ENCODE data around the gene MAP1LC3A. TPM values are rescaled to one million over a fixed set of nuclear protein-coding genes. Genes with fewer than 3 reads are reported as not detected.
"Not testable (repeated sequence)": the region's sequence is repeated elsewhere in the genome, so short reads cannot be mapped to it uniquely, and the experiment has no call there.

MAP1LC3A gene
- total RNA-seq, 1 donor = 29.7 TPM

DNA sequence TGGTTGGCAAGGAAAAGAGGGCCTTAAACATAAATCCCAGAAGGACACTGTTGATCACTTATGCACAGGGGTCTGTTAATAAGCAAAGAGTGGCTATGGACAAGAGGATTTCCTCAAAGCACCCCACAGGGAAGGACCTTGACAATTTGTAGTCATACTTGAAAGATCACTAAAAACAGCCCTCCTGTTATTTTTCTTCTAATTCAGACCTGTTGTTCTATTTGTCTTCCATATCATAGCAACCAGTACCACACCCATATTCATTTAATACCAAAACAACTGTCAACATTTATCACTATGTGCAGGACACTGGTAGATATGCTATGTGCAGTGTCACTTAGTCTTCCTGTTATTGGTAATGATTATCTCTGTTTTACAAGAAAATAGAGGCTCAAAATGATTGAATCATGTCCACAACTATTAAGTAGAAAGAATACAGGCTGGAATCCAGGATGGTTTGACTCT is 45.5 kb upstream of the MAP1LC3A start:
- H3K79me2 ChIP-seq (ENCODE audit: insufficient read depth, low read length) = peaks cover 21% of the 10 kb centered on the region
- no peaks in the 10 kb centered on the region for H3K9me3 ChIP-seq (ENCODE audit: low read depth, low read length)
- H2AFZ ChIP-seq (ENCODE audit: low read length) = no peak overlapping the region
- no peak for DNase-seq (ENCODE audit: insufficient read length, low spot score, missing footprints)
- H4K20me1 ChIP-seq (ENCODE audit: insufficient read depth, low read length) = peaks cover 3% of the 10 kb centered on the region
- peaks cover 16% of the 10 kb centered on the region for H3K4me1 ChIP-seq (ENCODE audit: insufficient read depth, low read length)
- no peak overlapping the region for H3K4me2 ChIP-seq (ENCODE audit: insufficient read depth, low read length)
- H3K36me3 ChIP-seq (ENCODE audit: insufficient read depth, low read length) = peaks cover 26% of the 10 kb centered on the region
- H3K4me3 ChIP-seq (ENCODE audit: insufficient read depth, low read length) = no peak overlapping the region
- H3K27ac ChIP-seq (ENCODE audit: low read depth, low read length) = no peak overlapping the region
- no peaks in the 10 kb centered on the region for H3K27me3 ChIP-seq (ENCODE audit: insufficient read depth, low read length)
- TF ChIP-seq, protein P1, sequence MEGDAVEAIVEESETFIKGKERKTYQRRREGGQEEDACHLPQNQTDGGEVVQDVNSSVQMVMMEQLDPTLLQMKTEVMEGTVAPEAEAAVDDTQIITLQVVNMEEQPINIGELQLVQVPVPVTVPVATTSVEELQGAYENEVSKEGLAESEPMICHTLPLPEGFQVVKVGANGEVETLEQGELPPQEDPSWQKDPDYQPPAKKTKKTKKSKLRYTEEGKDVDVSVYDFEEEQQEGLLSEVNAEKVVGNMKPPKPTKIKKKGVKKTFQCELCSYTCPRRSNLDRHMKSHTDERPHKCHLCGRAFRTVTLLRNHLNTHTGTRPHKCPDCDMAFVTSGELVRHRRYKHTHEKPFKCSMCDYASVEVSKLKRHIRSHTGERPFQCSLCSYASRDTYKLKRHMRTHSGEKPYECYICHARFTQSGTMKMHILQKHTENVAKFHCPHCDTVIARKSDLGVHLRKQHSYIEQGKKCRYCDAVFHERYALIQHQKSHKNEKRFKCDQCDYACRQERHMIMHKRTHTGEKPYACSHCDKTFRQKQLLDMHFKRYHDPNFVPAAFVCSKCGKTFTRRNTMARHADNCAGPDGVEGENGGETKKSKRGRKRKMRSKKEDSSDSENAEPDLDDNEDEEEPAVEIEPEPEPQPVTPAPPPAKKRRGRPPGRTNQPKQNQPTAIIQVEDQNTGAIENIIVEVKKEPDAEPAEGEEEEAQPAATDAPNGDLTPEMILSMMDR (IDR thresholded peaks at IDR 0.05; ENCODE audit: extremely low read depth, low read depth, low read length) = no peak

DNA sequence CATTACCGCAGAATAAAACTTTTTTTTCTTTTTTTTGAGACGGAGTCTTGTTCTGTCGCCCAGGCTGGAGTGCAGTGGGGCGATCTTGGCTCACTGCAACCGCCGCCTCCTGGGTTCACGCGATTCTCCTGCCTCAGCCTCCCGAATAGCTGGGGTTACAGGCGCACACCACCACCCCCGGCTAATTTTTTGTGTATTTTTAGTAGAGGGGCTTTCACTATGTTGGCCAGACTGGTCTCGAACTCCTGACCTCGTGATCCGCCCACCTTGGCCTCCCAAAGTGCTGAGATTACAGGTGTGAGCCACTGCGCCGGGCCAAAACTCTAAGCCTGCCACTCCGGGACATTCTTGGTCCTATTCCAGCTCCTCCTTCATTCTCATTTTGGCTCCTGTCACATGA is 44.5 kb upstream of the MAP1LC3A start:
- not testable (repeated sequence) for H3K4me2 ChIP-seq (ENCODE audit: insufficient read depth, low read length); H3K27me3 ChIP-seq (ENCODE audit: insufficient read depth, low read length); H3K27ac ChIP-seq (ENCODE audit: low read depth, low read length); H2AFZ ChIP-seq (ENCODE audit: low read length); H3K9me3 ChIP-seq (ENCODE audit: low read depth, low read length); DNase-seq (ENCODE audit: insufficient read length, low spot score, missing footprints); H3K4me3 ChIP-seq (ENCODE audit: insufficient read depth, low read length); H4K20me1 ChIP-seq (ENCODE audit: insufficient read depth, low read length)
- Histone ChIP-seq H3K79me2 (ENCODE audit: insufficient read depth, low read length) (peaks cover 28% of the 10 kb centered on the region), H3K4me1 (ENCODE audit: insufficient read depth, low read length) (peaks cover 16% of the 10 kb centered on the region), H3K36me3 (ENCODE audit: insufficient read depth, low read length) (peaks cover 23% of the 10 kb centered on the region)

DNA sequence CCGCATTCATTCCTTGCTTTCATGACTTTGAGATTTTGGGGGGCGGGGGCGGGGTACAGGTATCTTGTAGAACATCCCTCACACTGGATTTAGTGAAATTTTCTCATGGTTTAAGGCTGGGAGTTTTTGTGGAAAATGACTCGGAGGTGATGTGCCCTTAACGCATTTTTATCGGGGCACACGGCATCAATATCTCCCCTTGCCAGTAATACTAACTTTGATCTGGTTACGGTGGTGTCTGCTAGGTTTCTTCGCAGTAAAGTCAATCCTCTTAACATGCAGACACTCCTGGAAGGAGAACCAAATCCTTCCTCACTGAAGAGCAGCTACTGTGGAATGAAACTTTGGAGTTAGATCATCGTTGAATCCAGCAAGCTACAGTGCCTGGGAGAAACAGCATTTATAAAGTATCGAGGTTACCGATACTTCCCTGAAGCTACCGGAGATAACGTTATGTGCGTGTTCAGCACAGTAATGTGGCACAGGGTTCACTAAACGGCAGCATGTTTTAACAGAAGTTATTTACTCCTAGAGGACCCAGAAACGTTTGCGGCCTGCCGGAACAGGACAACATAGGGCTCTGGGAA is 43.5 kb upstream of the MAP1LC3A start:
- Histone ChIP-seq H3K27me3 (ENCODE audit: insufficient read depth, low read length) (no peaks in the 10 kb centered on the region), H3K4me3 (ENCODE audit: insufficient read depth, low read length) (peak overlapping the region; percentile 98), H3K4me1 (ENCODE audit: insufficient read depth, low read length) (peaks cover 16% of the 10 kb centered on the region), H3K4me2 (ENCODE audit: insufficient read depth, low read length) (peak overlapping the region; percentile 96), H4K20me1 (ENCODE audit: insufficient read depth, low read length) (peaks cover 8% of the 10 kb centered on the region), H3K79me2 (ENCODE audit: insufficient read depth, low read length) (peaks cover 38% of the 10 kb centered on the region), H3K36me3 (ENCODE audit: insufficient read depth, low read length) (peaks cover 26% of the 10 kb centered on the region), H3K27ac (ENCODE audit: low read depth, low read length) (peak overlapping the region; percentile 89), H3K9me3 (ENCODE audit: low read depth, low read length) (no peaks in the 10 kb centered on the region), H2AFZ (ENCODE audit: low read length) (no peak overlapping the region)
- DNase-seq (ENCODE audit: insufficient read length, low spot score, missing footprints) = no peak
- TF ChIP-seq, protein P1 (IDR thresholded peaks at IDR 0.05; ENCODE audit: extremely low read depth, low read depth, low read length) = no peak

DNA sequence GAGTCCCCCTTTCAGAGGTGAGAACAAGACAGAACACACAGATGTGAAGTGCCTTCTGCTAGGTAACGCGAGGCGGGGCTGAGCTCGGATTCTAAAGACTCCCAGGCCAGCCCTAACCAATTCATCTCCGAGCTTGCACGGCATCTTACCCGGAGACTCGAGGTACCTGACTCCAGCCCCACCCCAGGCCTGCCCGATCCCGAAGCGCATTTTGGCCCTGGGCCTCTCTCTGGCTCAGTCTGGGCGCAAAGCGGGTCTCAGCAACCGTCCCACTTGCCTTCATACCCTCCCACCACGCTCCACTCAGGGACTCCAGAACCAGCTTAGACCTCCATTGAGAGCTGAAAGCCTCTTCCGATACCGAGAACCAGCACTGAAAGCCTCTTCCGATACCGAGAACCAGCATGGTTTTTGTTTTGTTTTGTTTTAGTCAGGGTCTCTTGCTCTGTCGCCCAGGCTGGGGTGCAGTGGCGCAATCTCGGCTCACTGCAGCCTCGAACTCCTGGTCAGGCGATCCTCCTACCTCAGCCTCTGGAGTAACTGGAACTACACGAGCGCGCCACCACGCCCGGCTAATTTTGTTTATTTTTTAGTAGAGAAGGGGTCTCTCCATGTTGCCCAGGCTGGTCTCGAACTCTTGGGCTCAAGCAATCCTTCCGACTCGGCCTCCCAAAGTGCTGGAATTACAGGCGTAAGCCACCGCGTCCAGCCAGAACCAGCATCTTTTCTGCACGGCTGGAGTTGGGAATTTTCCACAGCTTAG is 42.9 kb upstream of the MAP1LC3A start:
- Histone ChIP-seq H3K27me3 (ENCODE audit: insufficient read depth, low read length) (no peaks in the 10 kb centered on the region), H3K4me3 (ENCODE audit: insufficient read depth, low read length) (peak overlapping the region; percentile 98), H3K36me3 (ENCODE audit: insufficient read depth, low read length) (peaks cover 25% of the 10 kb centered on the region), H2AFZ (ENCODE audit: low read length) (peak overlapping the region; percentile 56), H3K79me2 (ENCODE audit: insufficient read depth, low read length) (peaks cover 44% of the 10 kb centered on the region), H3K27ac (ENCODE audit: low read depth, low read length) (peak overlapping the region; percentile 89), H3K4me2 (ENCODE audit: insufficient read depth, low read length) (peak overlapping the region; percentile 96), H4K20me1 (ENCODE audit: insufficient read depth, low read length) (peaks cover 8% of the 10 kb centered on the region), H3K4me1 (ENCODE audit: insufficient read depth, low read length) (peaks cover 16% of the 10 kb centered on the region), H3K9me3 (ENCODE audit: low read depth, low read length) (no peaks in the 10 kb centered on the region)
- TF ChIP-seq, protein P1 (IDR thresholded peaks at IDR 0.05; ENCODE audit: extremely low read depth, low read depth, low read length) = no peak
- no peak for DNase-seq (ENCODE audit: insufficient read length, low spot score, missing footprints)

Measured in osteoblast (primary cell).